Hepatocyte (in vitro differentiated cells): Measurements from ENCODE around the gene ULBP2.

Experiments
- CTCF ChIP-seq: fragments of 200-600 bp; sonication (generic); IDR thresholded peaks from 2 replicates; pipeline ENCODE4 v1.5.1; 2016; ENCODE audit warnings: antibody characterized with exemption, mild to moderate bottlenecking; ENCODE audit not compliant: poor library complexity
- EZH2 ChIP-seq: fragments of 200-600 bp; sonication (generic); IDR thresholded peaks from 2 replicates; pipeline ENCODE4 v1.6.1; 2016; ENCODE audit warnings: antibody characterized with exemption, mild to moderate bottlenecking, borderline replicate concordance

- TF ChIP-seq CTCF (no peak), EZH2 (no peak)
Observed at GRCh38 chr6:149898966-149899365, 42.8 kb upstream of the ULBP2 start.
